Activated CD4-positive, alpha-beta T cell treated with anti-CD3 and anti-CD28 coated beads, Interleukin-2, amount 10 ng/mL, durations not matched to agents 24 days and 14 days (primary cell): ENCODE results near the gene COA7. TPM values are rescaled to one million over a fixed set of nuclear protein-coding genes. Genes with fewer than 3 reads are reported as not detected.
"Not testable (repeated sequence)": the region's sequence is repeated elsewhere in the genome, so short reads cannot be mapped to it uniquely, and the experiment has no call there.

Source experiments
- DNase-seq: peaks from one replicate; pipeline ENCODE4 v3.0.0; 2022
- H3K27ac Mint-ChIP-seq: one replicate; pipeline ENCODE4 v1.8.0; 2022; ENCODE audit warnings: mild to moderate bottlenecking, mixed read lengths
- H3K27me3 Mint-ChIP-seq: one replicate; pipeline ENCODE4 v1.8.0; 2022; ENCODE audit warnings: mixed read lengths
- H3K36me3 Mint-ChIP-seq: one replicate; pipeline ENCODE4 v1.8.0; 2022; ENCODE audit warnings: low read depth, mild to moderate bottlenecking, mixed read lengths
- H3K4me1 Mint-ChIP-seq: one replicate; pipeline ENCODE4 v1.8.0; 2021; ENCODE audit warnings: mixed read lengths
- H3K4me3 Mint-ChIP-seq: one replicate; pipeline ENCODE4 v1.8.0; 2022; ENCODE audit warnings: mild to moderate bottlenecking, moderate library complexity, mixed read lengths
- H3K9me3 Mint-ChIP-seq: one replicate; pipeline ENCODE4 v1.8.0; 2021; ENCODE audit warnings: mixed read lengths
- intact Hi-C: fragments of 100-400 bp; cut with micrococcal nuclease; formaldehyde crosslinking; loops from one replicate; pipeline ENCODE4 v1.15.1; 2023
- total RNA-seq: library from RNA; stranded (reverse); gene quantifications from 2 replicates; pipeline ENCODE4 v1.2.3, GENCODE V29; 2022

COA7 gene
- total RNA-seq, 1 donor from 2014 or later, result 40.2 TPM

DNA sequence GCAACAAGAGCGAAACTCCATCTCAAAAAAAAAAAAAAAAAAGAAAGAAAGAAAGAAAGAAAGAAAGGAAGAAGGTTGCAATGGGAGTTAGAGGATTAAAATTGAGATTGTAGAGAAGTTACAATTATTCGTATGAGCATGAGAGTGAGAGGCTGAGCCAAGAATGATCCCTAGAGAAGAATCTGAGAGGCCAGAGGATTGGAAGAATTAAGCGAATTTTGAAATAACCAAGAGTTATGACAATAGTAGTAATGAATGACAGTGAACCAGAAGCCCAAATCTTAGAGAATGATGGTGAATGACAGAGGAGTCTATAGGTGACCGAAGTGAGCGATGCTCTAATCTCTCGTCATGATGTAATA lies 27.7 kb upstream of the COA7 start:
- peak overlapping the region; percentile 78 for H3K4me3 Mint-ChIP-seq
- H3K27me3 Mint-ChIP-seq, result peaks cover 2% of the 10 kb centered on the region
- peak overlapping the region; percentile 52 for H3K27ac Mint-ChIP-seq
- no peak for DNase-seq
- H3K9me3 Mint-ChIP-seq, result peaks cover 4% of the 10 kb centered on the region
- peaks cover 30% of the 10 kb centered on the region for H3K4me1 Mint-ChIP-seq
- no peaks in the 10 kb centered on the region for H3K36me3 Mint-ChIP-seq
- intact Hi-C loops, result loop anchor here (1.0 to 10.0 kb wide), 4 partner anchors 23 to 1207 kb away; partner anchors contain the start of genes BTF3L4, ECHDC2, EPS15 and TXNDC12

DNA sequence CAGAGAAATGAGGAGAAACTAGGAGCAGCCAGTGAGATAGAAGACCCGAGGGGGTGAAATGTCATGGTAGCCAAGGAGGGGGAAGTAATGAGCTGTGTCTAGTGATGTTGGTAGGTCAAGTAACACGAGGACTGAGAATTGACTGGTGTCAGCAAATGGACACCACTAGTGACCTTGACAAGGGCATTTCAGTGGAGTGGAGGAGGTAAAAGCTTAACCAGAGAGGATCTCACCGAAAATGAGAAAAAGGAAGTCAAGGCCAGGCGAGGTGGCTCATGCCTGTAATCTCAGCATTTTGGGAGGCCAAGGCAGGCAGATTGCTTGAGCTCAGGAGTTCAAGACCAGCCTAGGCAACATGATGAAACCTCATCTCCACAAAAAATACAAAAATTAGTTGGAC lies 25.1 kb upstream of the COA7 start:
- peaks cover 2% of the 10 kb centered on the region for H3K27me3 Mint-ChIP-seq
- no peak overlapping the region for H3K4me3 Mint-ChIP-seq
- H3K4me1 Mint-ChIP-seq, result peaks cover 26% of the 10 kb centered on the region
- no peak overlapping the region for H3K27ac Mint-ChIP-seq
- peaks cover 4% of the 10 kb centered on the region for H3K9me3 Mint-ChIP-seq
- intact Hi-C loops, result loop anchor here (10.0 kb wide), 1 partner anchor 668 kb away; the partner anchor contains the start of genes BTF3L4 and TXNDC12
- H3K36me3 Mint-ChIP-seq, result no peaks in the 10 kb centered on the region
- no peak for DNase-seq

DNA sequence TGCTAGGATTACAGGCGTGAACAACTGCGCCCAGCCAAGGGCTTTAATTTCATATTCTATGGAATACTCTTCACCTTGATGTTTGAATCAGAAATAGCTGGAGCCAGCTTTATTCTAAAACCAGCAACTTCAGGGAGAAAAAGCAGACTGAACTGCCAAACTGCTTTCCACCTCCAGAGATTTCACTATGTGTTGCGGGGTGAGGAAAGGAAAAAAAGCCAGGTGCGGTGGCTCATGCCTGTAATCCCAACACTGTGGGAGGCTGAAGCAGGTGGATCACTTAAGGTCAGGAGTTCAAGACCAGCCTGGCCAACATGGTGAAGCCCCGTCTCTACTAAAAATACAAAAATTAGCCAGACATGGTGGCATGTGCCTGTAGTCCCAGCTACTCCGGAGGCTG lies 17.1 kb upstream of the COA7 start:
- H3K36me3 Mint-ChIP-seq, H3K27me3 Mint-ChIP-seq, H3K9me3 Mint-ChIP-seq, H3K4me1 Mint-ChIP-seq, DNase-seq, H3K27ac Mint-ChIP-seq, H3K4me3 Mint-ChIP-seq, intact Hi-C loops: not testable (repeated sequence)

DNA sequence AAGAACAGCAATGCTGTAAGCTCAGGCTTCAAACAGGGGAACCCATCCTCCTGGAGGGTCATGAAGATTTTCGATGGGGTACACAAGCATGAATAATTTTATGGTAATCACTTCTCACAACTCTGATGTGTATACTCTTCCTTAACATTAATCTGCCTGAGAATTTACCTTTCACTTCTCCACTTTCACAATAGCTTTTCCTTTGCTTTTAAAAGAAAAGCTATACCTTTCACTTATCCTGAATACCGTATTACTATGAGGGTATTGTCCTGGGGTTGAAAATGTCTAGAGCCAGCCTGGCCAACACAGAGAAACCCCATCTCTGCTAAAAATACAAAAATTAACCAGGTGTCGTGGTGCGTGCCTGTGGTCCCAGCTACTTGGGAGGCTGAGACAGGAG lies 15.4 kb upstream of the COA7 start:
- Mint-ChIP-seq H3K27ac (no peak overlapping the region), H3K36me3 (no peaks in the 10 kb centered on the region), H3K27me3 (peaks cover 3% of the 10 kb centered on the region), H3K4me1 (peaks cover 2% of the 10 kb centered on the region), H3K9me3 (no peaks in the 10 kb centered on the region), H3K4me3 (no peak overlapping the region)
- DNase-seq, result no peak
- intact Hi-C loops, result no loop called here

GRCh38 chr1:52709016-52709415 lies 10.9 kb upstream of the COA7 start:
- Mint-ChIP-seq H3K9me3 (no peaks in the 10 kb centered on the region), H3K4me3 (no peak overlapping the region), H3K27me3 (peaks cover 5% of the 10 kb centered on the region), H3K27ac (no peak overlapping the region), H3K36me3 (no peaks in the 10 kb centered on the region), H3K4me1 (peaks cover 2% of the 10 kb centered on the region)
- intact Hi-C loops, result no loop called here
- no peak for DNase-seq

DNA sequence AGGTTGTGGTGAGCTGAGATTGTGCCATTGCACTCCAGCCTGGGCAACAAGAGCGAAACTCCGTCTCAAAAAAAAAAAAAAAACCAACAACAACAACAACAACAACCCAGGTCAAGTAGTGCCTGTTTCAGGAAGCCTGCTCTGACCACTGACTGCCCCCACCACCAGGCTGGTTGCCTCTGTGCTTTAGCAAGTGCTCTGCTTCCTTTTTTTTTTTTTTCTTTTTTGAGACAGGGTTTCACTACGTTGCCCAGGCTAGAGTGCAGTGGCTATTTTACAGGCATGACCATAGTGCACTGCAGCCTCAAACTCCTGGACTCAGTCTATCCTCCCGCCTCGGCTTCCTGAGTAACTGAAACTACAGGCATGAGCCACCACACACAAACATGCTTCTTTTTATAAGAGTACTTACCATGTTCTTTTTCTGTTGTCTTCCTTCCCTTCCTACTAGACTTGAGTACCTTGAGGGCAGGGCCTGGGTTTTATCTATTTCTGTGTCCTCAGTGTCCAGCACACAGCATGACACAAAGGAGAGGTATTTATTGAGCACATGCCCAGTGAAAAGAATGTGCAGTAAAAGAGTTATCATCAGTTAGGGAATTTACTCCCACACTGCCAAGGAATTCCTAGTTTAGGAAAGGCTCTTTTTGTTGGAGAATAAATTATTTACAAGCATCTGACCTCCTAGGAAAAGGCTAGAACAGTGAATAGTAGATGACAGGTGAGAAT lies 9.9 kb upstream of the COA7 start:
- no peak for DNase-seq
- intact Hi-C loops, result no loop called here
- H3K36me3 Mint-ChIP-seq, result no peaks in the 10 kb centered on the region
- no peak overlapping the region for H3K27ac Mint-ChIP-seq
- peaks cover 5% of the 10 kb centered on the region for H3K27me3 Mint-ChIP-seq
- H3K9me3 Mint-ChIP-seq, result no peaks in the 10 kb centered on the region
- peaks cover 5% of the 10 kb centered on the region for H3K4me1 Mint-ChIP-seq
- H3K4me3 Mint-ChIP-seq, result no peak overlapping the region

DNA sequence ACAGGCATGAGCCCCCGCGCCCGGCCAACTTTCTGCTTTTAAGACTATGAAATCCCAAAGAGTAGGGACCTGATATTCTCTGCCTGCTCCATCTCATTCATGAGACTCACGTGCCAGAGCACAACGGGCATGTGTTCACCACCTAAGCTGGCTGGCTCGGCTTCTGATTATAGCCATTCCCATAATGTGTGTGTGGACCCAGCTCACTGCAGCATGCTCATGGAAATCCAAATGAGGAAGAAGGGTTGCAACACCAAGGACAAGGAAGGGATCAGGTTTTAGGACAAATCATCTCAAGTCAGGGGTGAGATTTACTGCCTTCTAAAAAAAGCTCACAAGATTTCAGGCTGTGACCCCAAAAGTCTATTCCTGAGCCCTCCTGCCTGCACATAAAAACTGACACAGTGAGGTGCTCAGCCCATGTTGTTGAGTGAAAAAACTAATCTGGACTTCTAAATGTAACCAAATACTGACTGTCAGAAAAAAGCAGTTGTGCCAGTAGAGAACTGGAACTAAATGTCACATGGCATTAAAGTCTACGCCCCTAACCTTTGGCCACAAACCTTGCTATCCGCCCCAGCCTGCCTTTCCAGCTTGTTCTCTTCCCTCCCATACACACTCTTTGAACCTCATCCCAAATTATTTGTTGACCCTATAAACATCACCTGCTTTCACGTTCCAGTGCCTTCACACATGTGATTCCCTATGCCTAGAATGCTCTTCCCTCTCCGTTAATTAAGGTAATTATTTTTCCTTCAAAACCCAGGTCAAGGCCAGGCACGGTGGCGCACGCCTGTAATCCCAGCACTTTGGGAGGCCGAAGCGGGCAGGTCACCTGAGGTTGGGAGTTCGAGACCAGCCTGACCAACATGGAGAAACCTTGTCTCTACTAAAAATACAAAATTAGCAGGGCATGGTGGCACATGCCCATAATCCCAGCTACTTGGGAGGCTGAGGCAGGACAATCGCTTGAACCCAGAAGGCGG lies 9.1 kb upstream of the COA7 start:
- DNase-seq, result no peak
- Mint-ChIP-seq H3K36me3 (no peaks in the 10 kb centered on the region), H3K4me3 (no peak overlapping the region), H3K27ac (no peak overlapping the region), H3K27me3 (peaks cover 5% of the 10 kb centered on the region), H3K9me3 (no peaks in the 10 kb centered on the region), H3K4me1 (peaks cover 10% of the 10 kb centered on the region)
- intact Hi-C loops, result no loop called here

DNA sequence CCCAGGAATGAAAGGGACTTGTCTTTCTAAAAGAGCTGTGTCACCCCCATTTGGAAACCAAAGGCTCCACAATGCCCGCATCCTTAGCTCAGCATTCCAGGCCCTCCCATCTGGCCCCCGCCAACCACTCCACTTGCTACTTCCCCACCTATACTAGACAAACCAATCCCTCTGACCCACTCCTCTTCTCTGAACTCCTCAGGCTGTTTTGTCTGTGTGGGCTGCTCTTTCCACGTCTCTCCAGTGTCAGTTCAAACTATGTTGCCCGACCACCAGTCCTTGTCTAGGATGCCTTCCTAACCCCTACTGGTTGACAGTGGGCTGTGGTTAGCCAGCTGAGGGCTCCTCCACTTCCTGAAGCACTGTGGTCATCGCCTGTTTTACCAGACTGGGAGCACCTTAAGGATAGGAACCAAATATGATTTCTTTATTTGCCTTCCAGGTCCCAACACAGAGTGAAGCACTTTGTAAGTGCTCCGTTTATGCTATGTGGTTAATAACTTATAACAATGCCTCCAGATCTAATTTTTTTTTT lies 8.1 kb upstream of the COA7 start:
- H3K27me3 Mint-ChIP-seq, result peaks cover 5% of the 10 kb centered on the region
- no peak for DNase-seq
- no peaks in the 10 kb centered on the region for H3K36me3 Mint-ChIP-seq
- intact Hi-C loops, result no loop called here
- no peaks in the 10 kb centered on the region for H3K9me3 Mint-ChIP-seq
- H3K4me3 Mint-ChIP-seq, result no peak overlapping the region
- peaks cover 12% of the 10 kb centered on the region for H3K4me1 Mint-ChIP-seq
- no peak overlapping the region for H3K27ac Mint-ChIP-seq

DNA sequence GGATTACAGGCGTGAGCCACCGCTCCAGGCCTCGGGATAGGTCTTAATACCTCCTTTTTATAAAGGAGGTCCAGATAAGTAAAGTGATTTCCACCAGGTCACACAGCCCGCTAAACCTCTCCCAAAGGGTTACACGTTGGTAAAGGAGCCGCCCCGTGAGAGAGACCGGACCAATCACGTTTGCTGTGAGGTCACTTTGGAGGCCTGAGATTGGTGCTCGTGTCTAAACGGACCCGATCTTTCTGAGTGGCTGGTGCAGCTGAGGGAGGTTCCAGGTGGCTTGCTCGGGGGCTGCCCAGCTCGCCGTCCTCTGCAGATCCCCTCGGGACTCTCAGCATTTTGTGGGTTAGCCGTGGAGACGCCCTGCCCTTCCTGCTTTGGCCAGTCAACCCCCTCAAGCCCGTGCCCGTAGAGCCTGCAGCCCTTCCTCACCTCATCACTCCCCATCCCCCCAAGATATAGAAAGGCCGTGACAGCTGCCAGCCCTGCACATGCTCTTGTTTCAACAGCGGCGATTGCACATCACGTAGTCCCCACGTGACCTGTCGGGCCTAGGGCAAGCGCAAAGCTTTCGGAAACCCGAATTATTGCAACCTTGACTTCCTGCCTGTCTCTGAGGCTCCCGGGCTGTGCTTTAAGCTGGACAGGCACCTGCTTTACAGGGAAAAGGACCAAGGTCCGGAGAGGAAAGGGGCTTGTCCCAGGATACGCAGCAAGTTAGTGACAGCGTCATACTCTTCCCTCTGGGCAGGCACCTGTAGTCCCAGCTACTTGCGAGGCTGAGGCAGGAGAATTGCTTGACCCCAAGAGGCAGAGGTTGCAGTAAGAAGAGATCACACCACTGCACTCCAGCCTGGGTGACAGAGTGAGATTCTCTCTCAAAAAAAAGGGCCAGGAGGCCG lies 5.0 kb upstream of the COA7 start:
- Mint-ChIP-seq H3K27ac (peak overlapping the region; percentile 89), H3K27me3 (peaks cover 6% of the 10 kb centered on the region), H3K4me1 (peaks cover 15% of the 10 kb centered on the region), H3K9me3 (no peaks in the 10 kb centered on the region), H3K4me3 (peak overlapping the region; percentile 86), H3K36me3 (peaks cover under 1% of the 10 kb centered on the region)
- intact Hi-C loops, result loop anchor here (1.0 to 5.0 kb wide), 6 partner anchors 23 to 484 kb away; partner anchors contain the start of genes ECHDC2, ZYG11A and ZYG11B
- DNase-seq, result peak; percentile 94

DNA sequence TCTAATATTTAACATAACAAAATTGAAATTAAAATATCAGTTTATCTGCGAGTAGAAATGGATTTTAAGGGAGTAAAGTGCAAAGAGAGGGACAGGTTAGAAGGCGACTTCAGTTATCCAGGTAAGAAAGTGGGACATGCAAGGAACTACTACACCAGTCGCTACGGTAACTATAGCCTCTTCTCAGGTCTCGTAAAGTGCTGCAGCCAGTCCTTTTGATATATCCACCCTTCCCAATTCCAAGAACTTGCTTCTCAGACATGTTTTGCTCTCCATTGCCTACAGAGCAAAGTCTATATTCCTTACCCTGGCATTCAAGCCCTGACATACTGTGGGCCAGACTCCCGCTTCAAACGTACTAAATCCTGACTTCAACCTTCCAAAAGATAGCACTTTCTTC lies 2.5 kb downstream of the COA7 start:
- intact Hi-C loops, result no loop called here
- peaks cover 21% of the 10 kb centered on the region for H3K4me1 Mint-ChIP-seq
- no peak overlapping the region for H3K27ac Mint-ChIP-seq
- peaks cover 41% of the 10 kb centered on the region for H3K36me3 Mint-ChIP-seq
- no peaks in the 10 kb centered on the region for H3K9me3 Mint-ChIP-seq
- H3K27me3 Mint-ChIP-seq, result peaks cover 5% of the 10 kb centered on the region
- H3K4me3 Mint-ChIP-seq, result peak overlapping the region; percentile 20
- DNase-seq, result peak; percentile 52

DNA sequence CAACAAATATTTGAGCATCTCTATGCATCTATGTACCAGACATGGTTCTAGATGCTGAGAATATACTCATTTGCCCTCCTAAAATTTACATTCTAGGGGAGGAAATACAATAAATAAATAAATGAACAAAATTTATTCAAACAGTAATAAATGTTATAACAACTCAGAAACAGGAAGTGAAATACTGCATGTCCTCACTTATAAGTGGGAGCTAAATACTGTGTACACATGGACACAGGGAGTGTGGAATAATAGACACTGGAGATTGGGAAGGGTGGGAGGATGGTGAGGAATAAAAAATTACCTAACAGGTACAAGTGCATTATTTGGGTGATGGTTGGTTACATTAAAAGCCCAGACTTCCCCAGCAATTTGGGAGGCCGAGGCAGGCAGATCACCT lies 4.3 kb downstream of the COA7 start:
- DNase-seq, result no peak
- Mint-ChIP-seq H3K4me1 (peaks cover 21% of the 10 kb centered on the region), H3K27me3 (no peaks in the 10 kb centered on the region), H3K4me3 (no peak overlapping the region), H3K27ac (no peak overlapping the region), H3K9me3 (no peaks in the 10 kb centered on the region), H3K36me3 (peaks cover 44% of the 10 kb centered on the region)
- intact Hi-C loops, result no loop called here

GRCh38 chr1:52693351-52693750 lies 4.8 kb downstream of the COA7 start:
- H3K27ac Mint-ChIP-seq, H3K27me3 Mint-ChIP-seq, intact Hi-C loops, H3K4me3 Mint-ChIP-seq, DNase-seq, H3K9me3 Mint-ChIP-seq: not testable (repeated sequence)
- peaks cover 18% of the 10 kb centered on the region for H3K4me1 Mint-ChIP-seq
- peaks cover 46% of the 10 kb centered on the region for H3K36me3 Mint-ChIP-seq

GRCh38 chr1:52692697-52693096 lies 5.5 kb downstream of the COA7 start:
- no peaks in the 10 kb centered on the region for H3K27me3 Mint-ChIP-seq
- DNase-seq, result no peak
- no peaks in the 10 kb centered on the region for H3K9me3 Mint-ChIP-seq
- intact Hi-C loops, result no loop called here
- H3K27ac Mint-ChIP-seq, result no peak overlapping the region
- H3K4me1 Mint-ChIP-seq, result peaks cover 16% of the 10 kb centered on the region
- H3K4me3 Mint-ChIP-seq, result no peak overlapping the region
- peaks cover 44% of the 10 kb centered on the region for H3K36me3 Mint-ChIP-seq
